ENCODE data around the gene ZNF735. TPM values are rescaled to one million over a fixed set of nuclear protein-coding genes. Genes with fewer than 3 reads are reported as not detected.

Gene ZNF735
- total and polyA plus RNA-seq, 2 of the 8 experiments (the other 6 are each of a cell fraction or from before 2014, with no cell fraction given) = not detected

DNA sequence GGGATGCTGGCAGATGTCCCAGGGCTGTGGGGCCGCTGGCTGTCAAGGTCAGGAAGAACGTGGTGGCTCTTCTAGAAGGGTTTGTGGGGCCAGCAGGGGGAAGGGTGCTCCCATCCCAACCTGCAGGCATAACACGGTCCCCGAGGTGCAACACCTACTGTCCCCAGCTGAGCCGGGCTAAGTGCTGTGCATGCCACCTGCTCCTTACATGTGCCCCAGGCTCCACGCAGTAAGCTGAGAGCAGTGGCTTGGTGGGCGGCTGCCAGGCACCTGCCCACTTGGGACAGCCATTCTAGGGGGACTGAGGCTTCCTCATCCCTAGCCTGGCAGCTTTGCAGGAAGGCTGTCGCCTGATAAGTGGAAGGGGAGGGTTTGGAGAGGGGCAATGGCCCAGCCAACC lies 14.2 kb upstream of the ZNF735 start:
- no peak overlapping the region for H3K4me2 ChIP-seq (ENCODE audit: insufficient read depth in 1 of 2, low read depth in 2 of 2, low read length in 2 of 2)
- H2BK20ac ChIP-seq (ENCODE audit: low read length) = no peak overlapping the region
- ChIA-PET POLR2A (ENCODE audit: partially characterized antibody) (no interaction called here), CTCF (ENCODE audit: partially characterized antibody) (no interaction called here)
- H3K27me3 ChIP-seq (replicated peaks in 1 of 4; ENCODE audit: control insufficient read depth in 3 of 4, extremely low read depth in 1 of 4, insufficient read depth in 3 of 4, low read length in 3 of 4) = no peaks in the 10 kb centered on the region
- FAIRE-seq (no peak), DNase-seq (ENCODE audit: low read depth in 1 of 2, low spot score in 2 of 2) (no peak)
- no peaks in the 10 kb centered on the region for H3K4me1 ChIP-seq (replicated peaks in 1 of 4; ENCODE audit: control insufficient read depth in 3 of 4, insufficient read depth in 4 of 4, low read length in 3 of 4)
- no peak overlapping the region for H3K23ac ChIP-seq (ENCODE audit: insufficient read length)
- no peaks in the 10 kb centered on the region for H3K23me2 ChIP-seq (ENCODE audit: low read depth, low read length)
- no peak overlapping the region for H3K18ac ChIP-seq (ENCODE audit: extremely low read depth, low read length)
- no peaks in the 10 kb centered on the region for H3K79me1 ChIP-seq (ENCODE audit: low read depth, low read length)
- WGBS, 2 experiments (ENCODE audit: extremely low coverage in 1 of 2, insufficient coverage in 1 of 2, insufficient read length in 1 of 2, insufficient replicate concordance in 2 of 2, low coverage in 1 of 2, low lambda C conversion rate in 2 of 2, missing lambda C conversion rate in 1 of 2) = 73% methylated on average over 6 of the region's 8 CpGs; no CpG with 5 or more reads in 1 of the 2 experiments
- no peak overlapping the region for H2BK15ac ChIP-seq (ENCODE audit: low read length)
- no peak overlapping the region for H2AFZ ChIP-seq (ENCODE audit: low read length)
- H2BK12ac ChIP-seq (ENCODE audit: low read depth, low read length) = no peak overlapping the region
- no peak overlapping the region for H3K4ac ChIP-seq (replicated peaks; ENCODE audit: insufficient read length, low read depth, low read length)
- H3K9ac ChIP-seq (replicated peaks in 1 of 4; ENCODE audit: extremely low read depth in 1 of 4, low read depth in 3 of 4, low read length in 3 of 4) = no peak overlapping the region
- H4K20me1 ChIP-seq (replicated peaks in 1 of 2; ENCODE audit: control insufficient read depth in 1 of 2, insufficient read depth in 2 of 2, low read length in 2 of 2) = no peaks in the 10 kb centered on the region
- no peak overlapping the region for H3K4me3 ChIP-seq (ENCODE audit: extremely low read depth in 1 of 4, insufficient read depth in 2 of 4, low read depth in 3 of 4, low read length in 4 of 4)
- H3K9me3 ChIP-seq (ENCODE audit: insufficient read depth in 2 of 2, low read depth in 1 of 2, low read length in 1 of 2) = peaks cover 37 to 65% of the 10 kb centered on the region in 2 experiments
- no peaks in the 10 kb centered on the region for H3K79me2 ChIP-seq (ENCODE audit: control insufficient read depth in 1 of 2, insufficient read depth in 2 of 2, low read length in 2 of 2)
- H4K5ac ChIP-seq (ENCODE audit: insufficient read length, low read depth, low read length) = no peak overlapping the region
- H2BK5ac ChIP-seq (ENCODE audit: low read depth, low read length) = no peak overlapping the region
- H3K36me3 ChIP-seq (ENCODE audit: control insufficient read depth in 2 of 4, insufficient read depth in 4 of 4, low read length in 3 of 4) = no peaks in the 10 kb centered on the region
- H4K8ac ChIP-seq (ENCODE audit: extremely low read depth, insufficient read depth, low read length) = no peak overlapping the region
- no peak overlapping the region for H2AK5ac ChIP-seq (ENCODE audit: low read depth, low read length)
- TF ChIP-seq RNF2 (IDR thresholded peaks at IDR 0.05; ENCODE audit: borderline replicate concordance, low read depth, low read length, missing control alignments, poor library complexity, severe bottlenecking) = no peak
- TF ChIP-seq RBBP5 (IDR thresholded peaks at IDR 0.05; ENCODE audit: borderline replicate concordance, low read depth, low read length) = no peak
- no peak for TF ChIP-seq NANOG (IDR thresholded peaks at IDR 0.05; ENCODE audit: insufficient read depth, low read depth, low read length, poor library complexity, severe bottlenecking)
- TF ChIP-seq, protein P1, sequence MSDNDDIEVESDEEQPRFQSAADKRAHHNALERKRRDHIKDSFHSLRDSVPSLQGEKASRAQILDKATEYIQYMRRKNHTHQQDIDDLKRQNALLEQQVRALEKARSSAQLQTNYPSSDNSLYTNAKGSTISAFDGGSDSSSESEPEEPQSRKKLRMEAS (IDR thresholded peaks at IDR 0.05) = no peak
- TF ChIP-seq RXRA (IDR thresholded peaks at IDR 0.05; ENCODE audit: insufficient read depth, low read depth, low read length) = no peak
- TF ChIP-seq CBX5 (IDR thresholded peaks at IDR 0.05; ENCODE audit: low read depth, low read length) = no peak
- TF ChIP-seq, protein P2, sequence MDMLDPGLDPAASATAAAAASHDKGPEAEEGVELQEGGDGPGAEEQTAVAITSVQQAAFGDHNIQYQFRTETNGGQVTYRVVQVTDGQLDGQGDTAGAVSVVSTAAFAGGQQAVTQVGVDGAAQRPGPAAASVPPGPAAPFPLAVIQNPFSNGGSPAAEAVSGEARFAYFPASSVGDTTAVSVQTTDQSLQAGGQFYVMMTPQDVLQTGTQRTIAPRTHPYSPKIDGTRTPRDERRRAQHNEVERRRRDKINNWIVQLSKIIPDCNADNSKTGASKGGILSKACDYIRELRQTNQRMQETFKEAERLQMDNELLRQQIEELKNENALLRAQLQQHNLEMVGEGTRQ (IDR thresholded peaks at IDR 0.05; ENCODE audit: low read length) = no peak
- no peak overlapping the region for H3K56ac ChIP-seq (replicated peaks; ENCODE audit: insufficient read length, low read depth, low read length)
- H4K91ac ChIP-seq (replicated peaks; ENCODE audit: insufficient read length, low read length) = no peak overlapping the region
- H3K14ac ChIP-seq (ENCODE audit: insufficient read length) = no peak overlapping the region
- no peak overlapping the region for H3K27ac ChIP-seq (ENCODE audit: low read depth, low read length)
- H2BK120ac ChIP-seq (replicated peaks; ENCODE audit: low read depth, low read length) = no peak overlapping the region
